Measurements from ENCODE around the gene TSPY3.
"Not testable (repeated sequence)": the region's sequence is repeated elsewhere in the genome, so short reads cannot be mapped to it uniquely, and the experiment has no call there.

DNA sequence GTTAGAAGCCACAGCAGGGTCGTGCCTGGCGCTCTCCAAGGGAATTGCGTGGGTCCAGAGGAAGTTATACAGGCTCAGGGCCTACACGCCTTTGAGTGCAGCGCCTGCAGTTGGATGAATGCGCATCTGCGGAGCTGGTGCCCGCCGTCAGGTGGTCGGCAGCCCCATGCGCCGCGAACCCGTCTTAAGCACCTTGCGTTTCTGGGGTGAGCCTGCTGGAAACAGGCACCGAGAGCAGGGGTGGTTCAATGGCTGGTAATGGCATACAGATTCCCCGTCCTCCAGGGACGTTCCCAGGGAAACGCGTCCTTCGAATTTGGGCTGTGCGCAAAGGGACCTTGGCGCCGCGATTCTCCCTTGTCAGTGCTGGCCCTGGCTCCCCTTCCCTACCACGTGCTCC is 1.7 kb upstream of the TSPY3 start:
- not testable (repeated sequence) for TF ChIP-seq POLR2A (IDR thresholded peaks at IDR 0.05; ENCODE audit: low read length); HDAC2 (IDR thresholded peaks at IDR 0.05); RFX5 (IDR thresholded peaks at IDR 0.05); NR3C1 (IDR thresholded peaks at IDR 0.05); NPAS2 (CRISPR knock-in tag; IDR thresholded peaks at IDR 0.05; ENCODE audit: borderline replicate concordance); TP53 (CRISPR knock-in tag; IDR thresholded peaks at IDR 0.05); CHD4 (IDR thresholded peaks at IDR 0.05; ENCODE audit: borderline replicate concordance); CHD2 (IDR thresholded peaks at IDR 0.05; ENCODE audit: low read length, partially characterized antibody); EP300 (IDR thresholded peaks at IDR 0.05)
- TF ChIP-seq, protein P1, sequence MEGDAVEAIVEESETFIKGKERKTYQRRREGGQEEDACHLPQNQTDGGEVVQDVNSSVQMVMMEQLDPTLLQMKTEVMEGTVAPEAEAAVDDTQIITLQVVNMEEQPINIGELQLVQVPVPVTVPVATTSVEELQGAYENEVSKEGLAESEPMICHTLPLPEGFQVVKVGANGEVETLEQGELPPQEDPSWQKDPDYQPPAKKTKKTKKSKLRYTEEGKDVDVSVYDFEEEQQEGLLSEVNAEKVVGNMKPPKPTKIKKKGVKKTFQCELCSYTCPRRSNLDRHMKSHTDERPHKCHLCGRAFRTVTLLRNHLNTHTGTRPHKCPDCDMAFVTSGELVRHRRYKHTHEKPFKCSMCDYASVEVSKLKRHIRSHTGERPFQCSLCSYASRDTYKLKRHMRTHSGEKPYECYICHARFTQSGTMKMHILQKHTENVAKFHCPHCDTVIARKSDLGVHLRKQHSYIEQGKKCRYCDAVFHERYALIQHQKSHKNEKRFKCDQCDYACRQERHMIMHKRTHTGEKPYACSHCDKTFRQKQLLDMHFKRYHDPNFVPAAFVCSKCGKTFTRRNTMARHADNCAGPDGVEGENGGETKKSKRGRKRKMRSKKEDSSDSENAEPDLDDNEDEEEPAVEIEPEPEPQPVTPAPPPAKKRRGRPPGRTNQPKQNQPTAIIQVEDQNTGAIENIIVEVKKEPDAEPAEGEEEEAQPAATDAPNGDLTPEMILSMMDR (IDR thresholded peaks at IDR 0.05): not testable (repeated sequence)
- TF ChIP-seq, protein P2, sequence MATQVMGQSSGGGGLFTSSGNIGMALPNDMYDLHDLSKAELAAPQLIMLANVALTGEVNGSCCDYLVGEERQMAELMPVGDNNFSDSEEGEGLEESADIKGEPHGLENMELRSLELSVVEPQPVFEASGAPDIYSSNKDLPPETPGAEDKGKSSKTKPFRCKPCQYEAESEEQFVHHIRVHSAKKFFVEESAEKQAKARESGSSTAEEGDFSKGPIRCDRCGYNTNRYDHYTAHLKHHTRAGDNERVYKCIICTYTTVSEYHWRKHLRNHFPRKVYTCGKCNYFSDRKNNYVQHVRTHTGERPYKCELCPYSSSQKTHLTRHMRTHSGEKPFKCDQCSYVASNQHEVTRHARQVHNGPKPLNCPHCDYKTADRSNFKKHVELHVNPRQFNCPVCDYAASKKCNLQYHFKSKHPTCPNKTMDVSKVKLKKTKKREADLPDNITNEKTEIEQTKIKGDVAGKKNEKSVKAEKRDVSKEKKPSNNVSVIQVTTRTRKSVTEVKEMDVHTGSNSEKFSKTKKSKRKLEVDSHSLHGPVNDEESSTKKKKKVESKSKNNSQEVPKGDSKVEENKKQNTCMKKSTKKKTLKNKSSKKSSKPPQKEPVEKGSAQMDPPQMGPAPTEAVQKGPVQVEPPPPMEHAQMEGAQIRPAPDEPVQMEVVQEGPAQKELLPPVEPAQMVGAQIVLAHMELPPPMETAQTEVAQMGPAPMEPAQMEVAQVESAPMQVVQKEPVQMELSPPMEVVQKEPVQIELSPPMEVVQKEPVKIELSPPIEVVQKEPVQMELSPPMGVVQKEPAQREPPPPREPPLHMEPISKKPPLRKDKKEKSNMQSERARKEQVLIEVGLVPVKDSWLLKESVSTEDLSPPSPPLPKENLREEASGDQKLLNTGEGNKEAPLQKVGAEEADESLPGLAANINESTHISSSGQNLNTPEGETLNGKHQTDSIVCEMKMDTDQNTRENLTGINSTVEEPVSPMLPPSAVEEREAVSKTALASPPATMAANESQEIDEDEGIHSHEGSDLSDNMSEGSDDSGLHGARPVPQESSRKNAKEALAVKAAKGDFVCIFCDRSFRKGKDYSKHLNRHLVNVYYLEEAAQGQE (IDR thresholded peaks at IDR 0.05): not testable (repeated sequence)
- TF ChIP-seq, protein P3, sequence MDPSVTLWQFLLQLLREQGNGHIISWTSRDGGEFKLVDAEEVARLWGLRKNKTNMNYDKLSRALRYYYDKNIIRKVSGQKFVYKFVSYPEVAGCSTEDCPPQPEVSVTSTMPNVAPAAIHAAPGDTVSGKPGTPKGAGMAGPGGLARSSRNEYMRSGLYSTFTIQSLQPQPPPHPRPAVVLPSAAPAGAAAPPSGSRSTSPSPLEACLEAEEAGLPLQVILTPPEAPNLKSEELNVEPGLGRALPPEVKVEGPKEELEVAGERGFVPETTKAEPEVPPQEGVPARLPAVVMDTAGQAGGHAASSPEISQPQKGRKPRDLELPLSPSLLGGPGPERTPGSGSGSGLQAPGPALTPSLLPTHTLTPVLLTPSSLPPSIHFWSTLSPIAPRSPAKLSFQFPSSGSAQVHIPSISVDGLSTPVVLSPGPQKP (IDR thresholded peaks at IDR 0.05; ENCODE audit: low read depth, low read length): not testable (repeated sequence)
- TF ChIP-seq, protein P4, sequence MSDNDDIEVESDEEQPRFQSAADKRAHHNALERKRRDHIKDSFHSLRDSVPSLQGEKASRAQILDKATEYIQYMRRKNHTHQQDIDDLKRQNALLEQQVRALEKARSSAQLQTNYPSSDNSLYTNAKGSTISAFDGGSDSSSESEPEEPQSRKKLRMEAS (IDR thresholded peaks at IDR 0.05): not testable (repeated sequence)
- TF ChIP-seq, protein P5, sequence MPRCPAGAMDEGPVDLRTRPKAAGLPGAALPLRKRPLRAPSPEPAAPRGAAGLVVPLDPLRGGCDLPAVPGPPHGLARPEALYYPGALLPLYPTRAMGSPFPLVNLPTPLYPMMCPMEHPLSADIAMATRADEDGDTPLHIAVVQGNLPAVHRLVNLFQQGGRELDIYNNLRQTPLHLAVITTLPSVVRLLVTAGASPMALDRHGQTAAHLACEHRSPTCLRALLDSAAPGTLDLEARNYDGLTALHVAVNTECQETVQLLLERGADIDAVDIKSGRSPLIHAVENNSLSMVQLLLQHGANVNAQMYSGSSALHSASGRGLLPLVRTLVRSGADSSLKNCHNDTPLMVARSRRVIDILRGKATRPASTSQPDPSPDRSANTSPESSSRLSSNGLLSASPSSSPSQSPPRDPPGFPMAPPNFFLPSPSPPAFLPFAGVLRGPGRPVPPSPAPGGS (IDR thresholded peaks at IDR 0.05): not testable (repeated sequence)

Data from A549 (cell line).